Astrocyte of the spinal cord (primary cell): ENCODE data around the gene SLIT1.

ENCODE experiments used
- DNase-seq: peaks from one replicate; pipeline ENCODE4 v3.0.0; 2011; ENCODE audit warnings: low read depth, low spot score
- H3K4me3 ChIP-seq: 2 replicates; pipeline ENCODE4 v1.5.1; 2011; ENCODE audit warnings: low read depth, mild to moderate bottlenecking, low read length, moderate library complexity
- in situ Hi-C: cut with HindIII; loops from 2 replicates; pipeline ENCODE4 v1.10.0; 2017; ENCODE audit warnings: low sequenced_read_pairs
- TF ChIP-seq, protein P1 (sequence below): IDR thresholded peaks from 2 replicates; pipeline ENCODE4 v1.5.1; 2012; ENCODE audit warnings: low read depth, mild to moderate bottlenecking, low read length, inconsistent platforms

Gene SLIT1

DNA sequence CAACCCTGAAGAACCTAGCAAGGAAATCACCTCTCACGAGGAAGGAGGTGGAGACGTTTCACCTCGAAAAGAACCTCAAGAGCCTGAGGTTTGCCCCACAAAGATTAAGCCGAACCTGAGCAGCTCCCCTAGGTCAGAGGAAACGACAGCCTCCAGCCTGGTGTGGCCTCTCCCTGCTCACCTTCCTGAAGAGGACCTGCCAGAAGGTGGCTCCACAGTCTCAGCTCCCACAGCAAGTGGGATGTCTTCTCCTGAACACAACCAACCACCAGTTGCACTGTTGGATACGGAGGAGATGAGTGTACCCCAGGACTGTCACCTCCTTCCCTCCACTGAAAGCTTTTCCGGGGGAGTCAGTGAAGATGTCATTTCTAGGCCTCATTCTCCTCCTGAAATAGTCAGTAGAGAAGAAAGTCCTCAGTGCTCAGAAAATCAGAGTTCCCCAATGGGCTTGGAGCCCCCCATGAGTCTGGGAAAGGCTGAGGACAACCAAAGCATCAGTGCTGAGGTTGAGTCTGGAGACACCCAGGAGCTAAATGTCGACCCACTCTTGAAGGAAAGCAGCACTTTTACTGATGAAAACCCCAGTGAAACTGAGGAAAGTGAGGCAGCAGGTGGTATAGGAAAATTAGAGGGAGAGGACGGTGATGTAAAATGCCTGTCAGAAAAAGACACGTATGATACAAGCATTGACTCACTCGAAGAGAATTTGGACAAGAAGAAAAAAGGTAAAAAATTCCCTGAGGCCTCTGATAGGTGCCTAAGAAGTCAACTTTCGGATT, 203.4 kb downstream of the SLIT1 start:
- in situ Hi-C loops: no loop called here
- TF ChIP-seq, protein P1, sequence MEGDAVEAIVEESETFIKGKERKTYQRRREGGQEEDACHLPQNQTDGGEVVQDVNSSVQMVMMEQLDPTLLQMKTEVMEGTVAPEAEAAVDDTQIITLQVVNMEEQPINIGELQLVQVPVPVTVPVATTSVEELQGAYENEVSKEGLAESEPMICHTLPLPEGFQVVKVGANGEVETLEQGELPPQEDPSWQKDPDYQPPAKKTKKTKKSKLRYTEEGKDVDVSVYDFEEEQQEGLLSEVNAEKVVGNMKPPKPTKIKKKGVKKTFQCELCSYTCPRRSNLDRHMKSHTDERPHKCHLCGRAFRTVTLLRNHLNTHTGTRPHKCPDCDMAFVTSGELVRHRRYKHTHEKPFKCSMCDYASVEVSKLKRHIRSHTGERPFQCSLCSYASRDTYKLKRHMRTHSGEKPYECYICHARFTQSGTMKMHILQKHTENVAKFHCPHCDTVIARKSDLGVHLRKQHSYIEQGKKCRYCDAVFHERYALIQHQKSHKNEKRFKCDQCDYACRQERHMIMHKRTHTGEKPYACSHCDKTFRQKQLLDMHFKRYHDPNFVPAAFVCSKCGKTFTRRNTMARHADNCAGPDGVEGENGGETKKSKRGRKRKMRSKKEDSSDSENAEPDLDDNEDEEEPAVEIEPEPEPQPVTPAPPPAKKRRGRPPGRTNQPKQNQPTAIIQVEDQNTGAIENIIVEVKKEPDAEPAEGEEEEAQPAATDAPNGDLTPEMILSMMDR: no peak
- no peak overlapping the region for H3K4me3 ChIP-seq
- no peak for DNase-seq

DNA sequence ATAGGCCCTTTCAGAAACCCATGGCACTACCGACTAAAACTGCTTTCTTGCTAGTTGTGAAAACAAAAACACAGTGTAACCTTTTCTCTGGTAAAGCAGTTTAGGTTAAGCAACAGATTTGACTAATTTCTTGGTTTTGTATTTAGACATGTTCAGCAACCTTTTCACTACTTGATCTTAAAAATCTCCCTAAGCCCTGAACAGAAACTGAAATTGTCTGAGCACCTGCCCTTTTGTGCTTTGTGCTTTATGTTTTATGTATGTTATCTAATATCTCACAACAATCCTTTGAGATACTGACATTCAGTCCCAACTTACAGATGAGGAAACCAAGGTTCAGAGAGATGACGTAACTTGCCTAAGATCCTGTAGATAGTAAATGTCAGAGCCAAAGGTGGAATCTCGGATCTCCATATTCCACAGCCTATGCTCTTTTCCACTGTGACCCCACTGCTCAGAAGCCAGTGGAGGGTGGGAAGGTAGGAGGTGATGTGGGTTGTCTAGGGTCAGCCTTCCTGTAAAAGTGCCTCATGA, 207.1 kb downstream of the SLIT1 start:
- in situ Hi-C loops: no loop called here
- H3K4me3 ChIP-seq: no peak overlapping the region
- TF ChIP-seq, protein P1: no peak
- no peak for DNase-seq

DNA sequence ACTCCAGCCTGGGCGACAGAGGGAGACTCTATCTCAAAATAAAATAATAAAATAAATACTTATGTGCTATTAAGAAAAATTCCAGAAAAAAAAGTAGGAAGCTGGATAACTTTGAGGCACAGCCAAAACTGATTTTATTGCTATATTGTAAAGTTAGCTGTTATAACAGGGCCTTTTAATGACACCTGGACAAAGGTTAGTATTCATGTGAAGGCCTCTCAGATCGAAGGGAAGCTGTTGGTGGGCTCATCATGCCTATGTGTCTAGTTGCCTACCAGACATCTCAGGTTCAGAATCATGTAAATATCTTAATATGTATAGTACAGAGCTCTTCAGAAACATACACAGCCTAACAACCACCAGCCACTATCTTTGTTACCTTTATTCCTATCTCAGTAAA, 210.6 kb downstream of the SLIT1 start:
- no peak overlapping the region for H3K4me3 ChIP-seq
- TF ChIP-seq, protein P1: no peak
- in situ Hi-C loops: no loop called here
- no peak for DNase-seq

DNA sequence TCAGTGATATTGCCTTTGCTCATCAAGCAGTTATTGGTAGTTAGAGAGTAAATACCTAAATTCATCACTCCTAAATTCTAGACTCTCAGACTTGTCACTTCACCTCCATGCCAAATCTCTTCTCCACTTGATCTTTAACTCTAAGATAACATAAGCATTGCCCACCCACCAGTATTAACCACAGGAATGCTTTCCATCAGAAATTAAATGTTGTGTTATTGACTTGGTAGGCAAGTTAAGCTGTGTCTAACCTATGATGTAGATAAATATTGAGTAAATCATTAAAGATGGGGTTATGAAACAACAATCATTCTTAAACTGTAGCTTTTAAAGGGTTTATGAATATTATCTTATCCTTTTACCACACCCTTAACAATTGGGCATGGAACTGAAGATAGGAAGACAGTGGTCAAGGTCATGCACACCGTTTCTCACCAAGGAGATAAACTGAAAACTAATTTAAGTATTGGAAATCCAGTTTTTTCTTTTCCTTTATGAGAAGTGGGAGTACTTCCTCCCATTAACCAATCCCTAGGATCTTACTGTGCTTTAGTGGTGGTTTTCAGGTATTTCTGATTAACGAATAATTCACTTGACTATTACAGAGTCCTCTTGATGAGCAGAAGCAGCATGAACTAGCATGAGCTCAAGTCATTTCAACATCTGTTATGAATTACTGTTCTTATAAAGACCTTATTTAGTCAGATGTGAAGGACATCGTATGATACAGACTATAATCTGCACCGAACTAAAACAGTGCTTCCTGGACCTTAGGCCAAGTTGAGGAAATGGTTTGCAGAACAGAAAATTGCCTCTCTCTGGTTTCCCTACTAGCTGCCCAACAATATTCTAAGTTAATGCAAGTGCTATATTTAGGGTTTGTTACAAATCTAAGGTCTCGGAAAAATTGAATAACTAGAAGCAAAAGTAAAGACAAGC, 211.7 kb downstream of the SLIT1 start:
- TF ChIP-seq, protein P1: no peak
- DNase-seq: peak; percentile 10
- in situ Hi-C loops: no loop called here
- no peak overlapping the region for H3K4me3 ChIP-seq

DNA sequence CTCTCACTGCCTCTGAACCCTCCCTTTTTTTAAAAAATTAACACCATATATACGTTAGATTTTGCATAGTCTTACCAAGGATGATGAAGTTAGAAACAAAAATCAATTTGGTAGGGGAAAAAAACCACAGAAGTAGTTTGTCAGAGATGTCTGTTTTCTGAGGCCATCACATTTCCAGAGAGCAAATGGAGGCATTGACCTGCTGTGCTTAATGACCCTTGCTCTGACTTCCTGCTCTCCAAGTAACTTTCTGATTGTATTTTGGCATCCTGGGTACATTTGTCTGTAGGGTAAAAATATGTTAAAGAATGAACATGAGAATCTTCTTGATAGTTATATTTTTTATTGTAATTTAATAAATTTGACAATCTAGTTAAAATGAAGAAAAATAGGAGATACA, 213.5 kb downstream of the SLIT1 start:
- in situ Hi-C loops: no loop called here
- TF ChIP-seq, protein P1: no peak
- no peak overlapping the region for H3K4me3 ChIP-seq
- no peak for DNase-seq

DNA sequence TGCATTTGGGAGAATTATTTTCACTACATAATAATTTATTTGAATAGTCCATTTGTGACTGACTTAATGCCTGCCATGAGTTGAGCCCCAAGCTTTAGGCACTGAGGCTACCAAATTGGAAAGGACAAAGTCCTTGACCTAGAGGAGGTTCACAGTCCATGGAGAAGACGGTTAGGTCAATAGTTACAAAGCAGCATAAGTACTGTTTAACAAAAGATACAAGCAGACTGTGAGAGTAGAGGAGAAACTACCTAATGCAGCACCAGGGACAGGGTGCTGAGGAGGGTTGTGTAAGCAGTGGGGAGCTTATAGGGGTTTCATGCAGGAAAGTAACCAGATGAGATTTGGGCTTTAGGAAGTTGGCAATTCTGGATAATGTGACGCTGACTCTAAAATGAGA, 214.4 kb downstream of the SLIT1 start:
- TF ChIP-seq, protein P1: no peak
- no peak overlapping the region for H3K4me3 ChIP-seq
- DNase-seq: no peak
- in situ Hi-C loops: no loop called here
